ENCODE data around the gene FSTL5. TPM values are rescaled to one million over a fixed set of nuclear protein-coding genes. Genes with fewer than 3 reads are reported as not detected.

The FSTL5 gene
- total RNA-seq, result 0.07 TPM in 1 of 2 replicates, not detected in the other

DNA sequence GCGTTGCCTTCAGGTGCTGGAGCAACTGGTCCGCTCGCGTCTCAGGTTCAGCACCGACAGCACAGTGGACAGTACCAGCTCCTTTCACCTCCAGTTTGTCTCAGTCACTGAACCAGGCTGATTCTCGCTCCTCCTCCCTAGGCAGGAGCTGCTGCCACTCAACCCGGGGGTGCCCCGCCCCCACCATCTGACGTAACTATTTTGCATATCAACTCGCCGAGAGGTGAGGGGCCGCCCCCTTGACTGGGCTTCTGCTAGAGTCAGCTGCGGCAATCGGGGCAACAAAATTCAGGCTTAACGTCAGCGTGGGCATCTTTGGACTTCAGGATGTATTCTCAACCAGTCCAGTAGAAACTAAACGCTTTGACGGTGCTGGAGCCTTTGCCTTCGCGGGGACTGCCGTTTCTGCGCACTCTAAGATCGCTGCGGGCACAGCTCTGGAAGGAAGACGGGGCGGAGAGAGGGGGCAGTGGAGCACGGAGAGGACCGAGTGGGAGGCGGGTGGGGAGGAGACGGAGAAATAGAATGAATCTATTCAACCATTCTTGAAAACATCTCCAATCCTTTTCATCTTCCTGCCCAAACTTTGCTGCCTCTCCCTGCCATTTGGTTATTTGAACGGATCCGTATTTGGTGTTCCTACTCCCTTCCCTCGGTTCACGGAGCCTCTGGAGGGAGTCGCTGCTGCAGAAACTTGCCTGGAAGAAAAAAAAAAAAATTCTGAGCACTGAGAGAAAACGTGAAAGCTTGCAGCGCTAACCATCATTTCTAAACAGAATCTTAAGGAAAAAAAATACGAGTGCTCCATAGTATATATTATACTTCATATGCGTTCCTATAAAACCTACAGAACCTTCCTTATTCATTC is at the start of gene FSTL5:
Gene FSTL5, minus strand, starts transcription at position 109 of the 868 bp plus-strand sequence. CDS start 52,604 bp downstream, outside the sequence.

Data from thoracic aorta endothelial cell (primary cell).